Fibroblast of lung (primary cell): ENCODE data around the gene GDPD1. TPM values are rescaled to one million over a fixed set of nuclear protein-coding genes. Genes with fewer than 3 reads are reported as not detected.

Experiments
- DNase-seq, 2 donors: peaks; one replicate each; pipeline versions ENCODE4 v3.0.0 to v3.0.0-alpha.2; 2010; ENCODE audit warnings: low read depth in 2 of 2
- H2AFZ ChIP-seq: 2 replicates; pipeline ENCODE4 v1.5.1; 2012; ENCODE audit warnings: low read length, control low read depth, inconsistent platforms
- H3K27ac ChIP-seq: 2 replicates; pipeline ENCODE4 v1.5.1; 2011; ENCODE audit warnings: low read length, control low read depth; ENCODE audit not compliant: insufficient read depth
- H3K27me3 ChIP-seq: 2 replicates; pipeline ENCODE4 v1.5.1; 2011; ENCODE audit warnings: mild to moderate bottlenecking, low read length; ENCODE audit not compliant: control insufficient read depth, insufficient read depth
- H3K36me3 ChIP-seq: 2 replicates; pipeline ENCODE4 v1.5.1; 2011; ENCODE audit warnings: low read length; ENCODE audit not compliant: control insufficient read depth, insufficient read depth
- H3K4me1 ChIP-seq: 2 replicates; pipeline ENCODE4 v1.5.1; 2011; ENCODE audit warnings: low read length; ENCODE audit not compliant: control insufficient read depth, insufficient read depth; ENCODE audit errors: extremely low read depth
- H3K4me2 ChIP-seq: 2 replicates; pipeline ENCODE4 v1.5.1; 2011; ENCODE audit warnings: low read length, control low read depth; ENCODE audit not compliant: insufficient read depth; ENCODE audit errors: extremely low read depth
- H3K4me3 ChIP-seq, 4 experiments: fragments of 200-600 bp in 1 of 4; sonication (generic) in 1 of 4; replicated peaks in 1 of 4; 2 replicates each; pipeline ENCODE4 v1.5.1; 2011 to 2016; ENCODE audit warnings: low read length in 4 of 4, low read depth in 3 of 4, mild to moderate bottlenecking in 3 of 4, control low read depth in 2 of 4, inconsistent platforms in 1 of 4, mixed read lengths in 1 of 4; ENCODE audit not compliant: insufficient read depth in 1 of 4; ENCODE audit errors: control extremely low read depth in 1 of 4
- H3K79me2 ChIP-seq: 2 replicates; pipeline ENCODE4 v1.5.1; 2012; ENCODE audit warnings: mild to moderate bottlenecking, low read length, inconsistent platforms; ENCODE audit not compliant: control insufficient read depth, insufficient read depth
- H3K9ac ChIP-seq: 2 replicates; pipeline ENCODE4 v1.5.1; 2011; ENCODE audit warnings: mild to moderate bottlenecking, low read length, control low read depth; ENCODE audit not compliant: insufficient read depth
- H3K9me3 ChIP-seq: 2 replicates; pipeline ENCODE4 v1.5.1; 2012; ENCODE audit warnings: low read depth, low read length; ENCODE audit not compliant: control insufficient read depth, insufficient read depth
- H4K20me1 ChIP-seq: 2 replicates; pipeline ENCODE4 v1.5.1; 2011; ENCODE audit warnings: low read length; ENCODE audit not compliant: control insufficient read depth, insufficient read depth; ENCODE audit errors: extremely low read depth
- EZH2 ChIP-seq: IDR thresholded peaks from 2 replicates; pipeline ENCODE4 v1.5.1; 2012; ENCODE audit warnings: low read length, control low read depth, mild to moderate bottlenecking; ENCODE audit errors: missing control alignments
- polyA plus RNA-seq, 2 donors: library from polyadenylated mRNA; depleted of rRNA in 1 of 2; stranded (reverse) in 1 of 2; unstranded in 1 of 2; fragments of >200 nt; gene quantifications; 2 replicates each; pipeline ENCODE4 v1.2.1, GENCODE V29; 2011 to 2012; ENCODE audit warnings: missing spikeins in 1 of 2
- total RNA-seq: library from RNA; depleted of rRNA; stranded (reverse); fragments of >200 nt; gene quantifications from 2 replicates; pipeline ENCODE4 v1.2.1, GENCODE V29; 2014
- TF ChIP-seq, protein P1 (sequence below), 2 donors: IDR thresholded peaks in 1 of 2; conservative IDR thresholded peaks in 1 of 2; 1 replicate in 1 of 2; 2 replicates in 1 of 2; pipeline ENCODE4 v1.5.1; 2011 to 2012; ENCODE audit warnings: low read length in 2 of 2, control low read depth in 1 of 2, inconsistent platforms in 1 of 2, low read depth in 1 of 2, mild to moderate bottlenecking in 1 of 2

Gene GDPD1
- total and polyA plus RNA-seq, 2 donors (not counting 1 experiment from before 2014, with no cell fraction given): 0.44 to 1.3 TPM

DNA sequence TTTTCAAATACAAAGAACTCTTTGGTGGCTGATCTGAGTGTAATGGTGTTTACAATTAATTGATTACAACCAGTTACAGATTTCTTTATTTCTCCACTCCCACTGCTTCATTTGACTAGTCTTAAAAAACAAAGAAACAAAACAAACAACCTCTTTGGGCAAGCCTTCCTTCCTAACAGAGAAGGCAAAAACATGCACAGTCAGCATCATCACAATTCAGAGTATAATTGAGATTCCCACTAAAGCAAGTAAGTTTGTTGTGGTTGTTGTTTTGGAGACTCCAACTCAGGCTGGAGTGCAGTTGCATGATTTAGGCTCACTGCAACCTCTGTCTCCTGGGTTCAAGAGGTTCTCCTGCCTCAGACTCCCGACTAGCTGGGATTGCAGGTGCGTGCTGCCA, 40.4 kb downstream of the GDPD1 start:
- TF ChIP-seq, protein P1, sequence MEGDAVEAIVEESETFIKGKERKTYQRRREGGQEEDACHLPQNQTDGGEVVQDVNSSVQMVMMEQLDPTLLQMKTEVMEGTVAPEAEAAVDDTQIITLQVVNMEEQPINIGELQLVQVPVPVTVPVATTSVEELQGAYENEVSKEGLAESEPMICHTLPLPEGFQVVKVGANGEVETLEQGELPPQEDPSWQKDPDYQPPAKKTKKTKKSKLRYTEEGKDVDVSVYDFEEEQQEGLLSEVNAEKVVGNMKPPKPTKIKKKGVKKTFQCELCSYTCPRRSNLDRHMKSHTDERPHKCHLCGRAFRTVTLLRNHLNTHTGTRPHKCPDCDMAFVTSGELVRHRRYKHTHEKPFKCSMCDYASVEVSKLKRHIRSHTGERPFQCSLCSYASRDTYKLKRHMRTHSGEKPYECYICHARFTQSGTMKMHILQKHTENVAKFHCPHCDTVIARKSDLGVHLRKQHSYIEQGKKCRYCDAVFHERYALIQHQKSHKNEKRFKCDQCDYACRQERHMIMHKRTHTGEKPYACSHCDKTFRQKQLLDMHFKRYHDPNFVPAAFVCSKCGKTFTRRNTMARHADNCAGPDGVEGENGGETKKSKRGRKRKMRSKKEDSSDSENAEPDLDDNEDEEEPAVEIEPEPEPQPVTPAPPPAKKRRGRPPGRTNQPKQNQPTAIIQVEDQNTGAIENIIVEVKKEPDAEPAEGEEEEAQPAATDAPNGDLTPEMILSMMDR (conservative IDR thresholded peaks at IDR 0.05 in 1 of 2, IDR thresholded peaks at IDR 0.05 in 1 of 2; ENCODE audit: low read depth in 1 of 2, low read length in 2 of 2): no peak
- no peak for TF ChIP-seq EZH2
- no peaks in the 10 kb centered on the region for H3K79me2 ChIP-seq

DNA sequence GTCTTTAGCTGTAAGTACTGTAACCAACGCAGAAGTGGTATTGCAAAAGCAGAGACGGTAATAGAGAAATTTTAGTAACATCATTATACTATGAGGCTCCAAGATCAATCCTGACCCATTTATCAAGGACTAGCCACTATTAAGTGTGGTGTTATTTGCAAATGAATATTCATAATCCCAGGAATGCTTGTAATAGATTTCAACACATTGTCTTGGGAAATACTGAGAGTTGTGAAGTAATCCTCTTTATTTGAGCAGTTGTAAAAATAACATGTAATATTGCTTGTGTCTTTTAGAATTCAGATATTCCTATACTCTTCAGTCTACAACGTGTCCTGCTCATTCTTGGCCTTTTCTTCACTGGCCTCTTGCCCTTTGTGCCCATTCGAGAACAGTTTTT, 46.4 kb downstream of the GDPD1 start:
- no peak overlapping the region for H3K4me2 ChIP-seq
- H3K4me3 ChIP-seq: no peak overlapping the region
- DNase-seq: peak in 1 of 2 donors; percentile 23
- H3K27ac ChIP-seq: no peak overlapping the region
- no peaks in the 10 kb centered on the region for H3K36me3 ChIP-seq
- no peaks in the 10 kb centered on the region for H4K20me1 ChIP-seq
- TF ChIP-seq, protein P1 (conservative IDR thresholded peaks at IDR 0.05 in 1 of 2, IDR thresholded peaks at IDR 0.05 in 1 of 2; ENCODE audit: low read depth in 1 of 2, low read length in 2 of 2): no peak
- TF ChIP-seq EZH2: no peak
- no peak overlapping the region for H3K9ac ChIP-seq
- H3K79me2 ChIP-seq: no peaks in the 10 kb centered on the region
- H3K9me3 ChIP-seq: no peaks in the 10 kb centered on the region
- H3K4me1 ChIP-seq: no peaks in the 10 kb centered on the region
- no peaks in the 10 kb centered on the region for H3K27me3 ChIP-seq
- no peak overlapping the region for H2AFZ ChIP-seq

More for the DNA sequence above, 40.4 kb downstream of the GDPD1 start:
- Histone ChIP-seq H3K9ac (no peak overlapping the region), H4K20me1 (no peaks in the 10 kb centered on the region), H3K4me3 (no peak overlapping the region), H2AFZ (no peak overlapping the region), H3K4me1 (no peaks in the 10 kb centered on the region), H3K27ac (no peak overlapping the region), H3K36me3 (no peaks in the 10 kb centered on the region), H3K27me3 (no peaks in the 10 kb centered on the region), H3K9me3 (no peaks in the 10 kb centered on the region), H3K4me2 (no peak overlapping the region)
- no peak for DNase-seq

DNA sequence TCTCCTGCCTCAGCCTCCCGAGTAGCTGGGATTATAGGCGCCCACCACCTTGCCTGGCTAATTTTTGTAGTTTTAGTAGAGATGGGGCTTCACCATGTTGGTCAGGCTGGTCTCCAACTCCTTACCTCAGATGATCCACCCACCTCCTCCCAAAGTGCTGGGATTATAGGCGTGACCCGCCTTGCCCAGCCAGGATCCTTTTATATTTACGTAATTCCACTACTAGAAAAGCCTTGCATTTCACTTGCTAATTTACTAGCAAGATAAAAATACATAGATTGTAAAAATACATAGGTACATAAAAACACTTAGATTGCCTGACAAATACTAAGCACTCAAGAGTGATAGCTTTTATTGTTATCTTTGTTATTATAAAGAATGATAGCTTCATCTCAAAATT, 47.5 kb downstream of the GDPD1 start:
- H3K9me3 ChIP-seq: no peaks in the 10 kb centered on the region
- no peak overlapping the region for H3K27ac ChIP-seq
- no peaks in the 10 kb centered on the region for H3K4me1 ChIP-seq
- no peak overlapping the region for H3K9ac ChIP-seq
- no peak overlapping the region for H3K4me2 ChIP-seq
- H3K36me3 ChIP-seq: no peaks in the 10 kb centered on the region
- H2AFZ ChIP-seq: no peak overlapping the region
- H3K4me3 ChIP-seq: no peak overlapping the region
- H3K27me3 ChIP-seq: no peaks in the 10 kb centered on the region
- H3K79me2 ChIP-seq: no peaks in the 10 kb centered on the region
- H4K20me1 ChIP-seq: no peaks in the 10 kb centered on the region
- no peak for DNase-seq
- no peak for TF ChIP-seq EZH2
- TF ChIP-seq, protein P1 (conservative IDR thresholded peaks at IDR 0.05 in 1 of 2, IDR thresholded peaks at IDR 0.05 in 1 of 2; ENCODE audit: low read depth in 1 of 2, low read length in 2 of 2): no peak
